Measurements from ENCODE around the gene UQCRC2.

UQCRC2 gene

GRCh38 chr16:21940570-21940969 is 12.6 kb upstream of the UQCRC2 start:
- H3K27me3 ChIP-seq (ENCODE audit: control insufficient read depth, insufficient read depth, low read length), result no peaks in the 10 kb centered on the region
- H3K36me3 ChIP-seq (ENCODE audit: control insufficient read depth, insufficient read depth, low read length), result no peaks in the 10 kb centered on the region
- no peak overlapping the region for H3K27ac ChIP-seq
- no peaks in the 10 kb centered on the region for H3K4me1 ChIP-seq
- peaks cover 2% of the 10 kb centered on the region for H3K79me2 ChIP-seq
- TF ChIP-seq CTCF (IDR thresholded peaks at IDR 0.05), result no peak
- H3K9ac ChIP-seq, result no peak overlapping the region
- no peak overlapping the region for H2AFZ ChIP-seq
- H3K4me3 ChIP-seq (ENCODE audit: low read depth, low read length), result no peak overlapping the region
- no peak overlapping the region for H3K4me2 ChIP-seq (ENCODE audit: low read length)
- no peaks in the 10 kb centered on the region for H3K9me3 ChIP-seq (ENCODE audit: control insufficient read depth, low read length)

GRCh38 chr16:21943571-21943970 is 9.6 kb upstream of the UQCRC2 start:
- Histone ChIP-seq H3K27ac (no peak overlapping the region), H3K9me3 (ENCODE audit: control insufficient read depth, low read length) (no peaks in the 10 kb centered on the region)

GRCh38 chr16:21946889-21947635 is 6.1 kb upstream of the UQCRC2 start:
- TF ChIP-seq CTCF (IDR thresholded peaks at IDR 0.05), result no peak
- Histone ChIP-seq H3K9ac (no peak overlapping the region), H3K4me2 (ENCODE audit: low read length) (no peak overlapping the region), H3K36me3 (ENCODE audit: control insufficient read depth, insufficient read depth, low read length) (no peaks in the 10 kb centered on the region), H2AFZ (no peak overlapping the region), H3K9me3 (ENCODE audit: control insufficient read depth, low read length) (no peaks in the 10 kb centered on the region), H3K27ac (no peak overlapping the region), H3K4me1 (no peaks in the 10 kb centered on the region), H3K27me3 (ENCODE audit: control insufficient read depth, insufficient read depth, low read length) (no peaks in the 10 kb centered on the region), H3K79me2 (peaks cover 5% of the 10 kb centered on the region), H3K4me3 (ENCODE audit: low read depth, low read length) (no peak overlapping the region)

More at GRCh38 chr16:21943571-21943970, 9.6 kb upstream of the UQCRC2 start:
- no peak overlapping the region for H2AFZ ChIP-seq
- H3K4me3 ChIP-seq (ENCODE audit: low read depth, low read length), result no peak overlapping the region
- no peak for TF ChIP-seq CTCF (IDR thresholded peaks at IDR 0.05)
- no peak overlapping the region for H3K9ac ChIP-seq
- no peaks in the 10 kb centered on the region for H3K4me1 ChIP-seq
- peaks cover 5% of the 10 kb centered on the region for H3K79me2 ChIP-seq
- no peak overlapping the region for H3K4me2 ChIP-seq (ENCODE audit: low read length)
- no peaks in the 10 kb centered on the region for H3K36me3 ChIP-seq (ENCODE audit: control insufficient read depth, insufficient read depth, low read length)
- H3K27me3 ChIP-seq (ENCODE audit: control insufficient read depth, insufficient read depth, low read length), result no peaks in the 10 kb centered on the region

- no peaks in the 10 kb centered on the region for H3K36me3 ChIP-seq (ENCODE audit: control insufficient read depth, insufficient read depth, low read length)
- no peak overlapping the region for H2AFZ ChIP-seq
- no peak overlapping the region for H3K9ac ChIP-seq
- no peak overlapping the region for H3K4me3 ChIP-seq (ENCODE audit: low read depth, low read length)
- TF ChIP-seq CTCF (IDR thresholded peaks at IDR 0.05), result no peak
- H3K4me1 ChIP-seq, result peaks cover 6% of the 10 kb centered on the region
- H3K4me2 ChIP-seq (ENCODE audit: low read length), result no peak overlapping the region
- peaks cover 19% of the 10 kb centered on the region for H3K79me2 ChIP-seq
- no peaks in the 10 kb centered on the region for H3K27me3 ChIP-seq (ENCODE audit: control insufficient read depth, insufficient read depth, low read length)
- H3K27ac ChIP-seq, result no peak overlapping the region
- H3K9me3 ChIP-seq (ENCODE audit: control insufficient read depth, low read length), result no peaks in the 10 kb centered on the region
Observed at GRCh38 chr16:21949713-21950260, 3.4 kb upstream of the UQCRC2 start.

Measured in parathyroid adenoma (tissue), 2 donors.